ENCODE data around the gene LCP1.

- TF ChIP-seq CTCF (conservative IDR thresholded peaks at IDR 0.05; ENCODE audit: low read depth, low read length) (no peak), EZH2 (IDR thresholded peaks at IDR 0.05; ENCODE audit: borderline replicate concordance, low read depth, low read length, poor library complexity, severe bottlenecking) (no peak)
Measured at GRCh38 chr13:46171739-46172138, 10.2 kb downstream of the LCP1 start.

All from A673 (cell line).